Erythroblast (primary cell): ENCODE measurements around the gene ZNF814.
"Not testable (repeated sequence)": the region's sequence is repeated elsewhere in the genome, so short reads cannot be mapped to it uniquely, and the experiment has no call there.

ENCODE experiments used
- GATA1 ChIP-seq: IDR thresholded peaks from 2 replicates; pipeline ENCODE4 v1.6.1; 2011; ENCODE audit warnings: low read depth, mild to moderate bottlenecking, control low read depth, low read length, moderate library complexity
- POLR2A ChIP-seq: IDR thresholded peaks from 2 replicates; pipeline ENCODE4 v1.6.1; 2011; ENCODE audit warnings: mild to moderate bottlenecking, low read length

GRCh38 chr19:57810410-57811295, 78.2 kb downstream of the ZNF814 start:
- not testable (repeated sequence) for TF ChIP-seq POLR2A, GATA1
